Measurements from ENCODE around the gene PRSS36.

GRCh38 chr16:31099860-31100638, 49.8 kb downstream of the PRSS36 start:
- no peak for TF ChIP-seq POLR2AphosphoS5 (IDR thresholded peaks at IDR 0.05; ENCODE audit: low read depth, low read length)
- no peak for TF ChIP-seq POLR2A (IDR thresholded peaks at IDR 0.05; ENCODE audit: low read depth, low read length)
- no peak for TF ChIP-seq POU2F2 (IDR thresholded peaks at IDR 0.05; ENCODE audit: low read depth, low read length)
- no peak for TF ChIP-seq TAF1 (IDR thresholded peaks at IDR 0.05; ENCODE audit: low read depth, low read length)

Data from GM12891 (cell line).